ENCODE measurements around the gene NR1I3.

NR1I3 gene

GRCh38 chr1:161187311-161187710, 50.7 kb downstream of the NR1I3 start:
- Histone ChIP-seq H3K9me3 (ENCODE audit: control insufficient read depth in 2 of 2, low read length in 2 of 2) (no peaks in the 10 kb centered on the region), H3K4me3 (ENCODE audit: low read length in 2 of 2) (no peak overlapping the region), H3K4me1 (ENCODE audit: control insufficient read depth in 2 of 2, insufficient read depth in 2 of 2, low read length in 2 of 2) (peaks cover 0 to 13% of the 10 kb centered on the region in 2 donors), H3K36me3 (ENCODE audit: control insufficient read depth in 2 of 2, insufficient read depth in 2 of 2, low read length in 2 of 2) (peaks cover 0 to 4% of the 10 kb centered on the region in 2 donors), H3K9ac (ENCODE audit: low read depth in 1 of 2, low read length in 2 of 2) (no peak overlapping the region), H3K27me3 (ENCODE audit: control insufficient read depth in 2 of 2, insufficient read depth in 2 of 2, low read length in 2 of 2) (no peaks in the 10 kb centered on the region), H3K27ac (ENCODE audit: low read depth in 2 of 2, low read length in 2 of 2) (peak overlapping the region in 1 of 2 donors; percentile 29)

DNA sequence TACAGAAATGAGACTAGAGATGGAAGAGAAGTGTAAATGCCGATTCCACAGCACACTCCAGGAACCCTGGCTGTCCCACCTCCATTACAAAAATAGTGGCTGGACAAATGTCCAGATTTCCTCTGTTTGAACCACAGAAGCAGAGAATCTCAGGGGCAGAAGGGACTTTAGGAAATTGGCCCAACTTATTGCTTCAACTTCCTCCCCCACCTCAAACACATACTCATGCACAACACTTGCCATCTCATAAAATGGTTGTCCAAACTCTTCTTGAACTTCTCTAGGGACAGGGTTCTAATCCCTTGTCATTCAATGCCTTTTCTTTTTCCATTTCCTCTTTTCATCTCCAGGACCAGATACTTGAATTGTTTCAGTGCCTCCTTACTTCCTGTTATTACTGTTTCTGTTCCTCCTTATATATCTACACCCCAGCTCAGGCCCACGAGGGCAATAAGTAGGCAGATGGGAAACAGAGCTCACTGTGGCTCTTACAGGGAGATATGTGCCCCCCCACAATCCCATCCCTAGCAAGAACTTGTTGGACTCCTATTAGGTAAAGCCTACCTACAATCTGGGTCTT, 52.2 kb downstream of the NR1I3 start:
- H3K36me3 ChIP-seq (ENCODE audit: control insufficient read depth in 2 of 2, insufficient read depth in 2 of 2, low read length in 2 of 2), result no peaks in the 10 kb centered on the region
- H3K27ac ChIP-seq (ENCODE audit: low read depth in 2 of 2, low read length in 2 of 2), result peak overlapping the region; percentile 65 to 86
- no peaks in the 10 kb centered on the region for H3K9me3 ChIP-seq (ENCODE audit: control insufficient read depth in 2 of 2, low read length in 2 of 2)
- H3K4me3 ChIP-seq (ENCODE audit: low read length in 2 of 2), result peak overlapping the region in 1 of 2 donors; percentile 56
- H3K27me3 ChIP-seq (ENCODE audit: control insufficient read depth in 2 of 2, insufficient read depth in 2 of 2, low read length in 2 of 2), result no peaks in the 10 kb centered on the region
- H3K4me1 ChIP-seq (ENCODE audit: control insufficient read depth in 2 of 2, insufficient read depth in 2 of 2, low read length in 2 of 2), result peaks cover 0 to 13% of the 10 kb centered on the region in 2 donors
- peak overlapping the region in 1 of 2 donors; percentile 56 for H3K9ac ChIP-seq (ENCODE audit: low read depth in 1 of 2, low read length in 2 of 2)

DNA sequence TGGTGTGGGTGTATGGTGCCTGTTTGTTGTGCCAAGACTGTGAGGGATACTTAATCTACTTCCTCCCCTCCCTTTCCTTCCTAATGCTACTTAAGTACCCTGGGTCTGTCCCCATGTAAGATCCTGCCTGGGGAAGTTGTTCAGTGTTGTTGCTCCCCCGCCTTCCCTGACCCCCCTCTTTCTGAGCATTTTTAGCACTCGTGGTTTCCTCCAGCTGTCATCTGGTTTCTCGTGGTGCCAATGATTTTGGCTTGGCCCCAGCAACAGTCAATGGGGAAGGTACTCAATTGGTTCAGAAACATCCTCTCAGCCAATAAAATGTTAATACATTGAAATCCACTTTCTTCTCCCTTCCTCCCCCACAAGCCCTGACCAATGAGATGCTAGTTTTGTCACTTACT, 52.7 kb downstream of the NR1I3 start:
- H3K4me3 ChIP-seq (ENCODE audit: low read length in 2 of 2), result peak overlapping the region in 1 of 2 donors; percentile 56
- no peaks in the 10 kb centered on the region for H3K36me3 ChIP-seq (ENCODE audit: control insufficient read depth in 2 of 2, insufficient read depth in 2 of 2, low read length in 2 of 2)
- H3K9ac ChIP-seq (ENCODE audit: low read depth in 1 of 2, low read length in 2 of 2), result no peak overlapping the region
- H3K27ac ChIP-seq (ENCODE audit: low read depth in 2 of 2, low read length in 2 of 2), result peak overlapping the region; percentile 65 to 86
- no peaks in the 10 kb centered on the region for H3K9me3 ChIP-seq (ENCODE audit: control insufficient read depth in 2 of 2, low read length in 2 of 2)
- peaks cover 0 to 13% of the 10 kb centered on the region in 2 donors for H3K4me1 ChIP-seq (ENCODE audit: control insufficient read depth in 2 of 2, insufficient read depth in 2 of 2, low read length in 2 of 2)
- no peaks in the 10 kb centered on the region for H3K27me3 ChIP-seq (ENCODE audit: control insufficient read depth in 2 of 2, insufficient read depth in 2 of 2, low read length in 2 of 2)

- Histone ChIP-seq H3K4me1 (ENCODE audit: control insufficient read depth in 2 of 2, insufficient read depth in 2 of 2, low read length in 2 of 2) (peaks cover 5 to 13% of the 10 kb centered on the region in 2 donors), H3K9me3 (ENCODE audit: control insufficient read depth in 2 of 2, low read length in 2 of 2) (no peaks in the 10 kb centered on the region), H3K9ac (ENCODE audit: low read depth in 1 of 2, low read length in 2 of 2) (no peak overlapping the region), H3K27ac (ENCODE audit: low read depth in 2 of 2, low read length in 2 of 2) (peak overlapping the region; percentile 40 to 63), H3K27me3 (ENCODE audit: control insufficient read depth in 2 of 2, insufficient read depth in 2 of 2, low read length in 2 of 2) (no peaks in the 10 kb centered on the region), H3K4me3 (ENCODE audit: low read length in 2 of 2) (peak overlapping the region in 1 of 2 donors; percentile 0), H3K36me3 (ENCODE audit: control insufficient read depth in 2 of 2, insufficient read depth in 2 of 2, low read length in 2 of 2) (no peaks in the 10 kb centered on the region)
These were observed 55.8 kb downstream of the NR1I3 start for GRCh38 chr1:161182214-161182613.

- no peak overlapping the region for H3K4me3 ChIP-seq (ENCODE audit: low read length in 2 of 2)
- no peaks in the 10 kb centered on the region for H3K36me3 ChIP-seq (ENCODE audit: control insufficient read depth in 2 of 2, insufficient read depth in 2 of 2, low read length in 2 of 2)
- no peak overlapping the region for H3K27ac ChIP-seq (ENCODE audit: low read depth in 2 of 2, low read length in 2 of 2)
- H3K4me1 ChIP-seq (ENCODE audit: control insufficient read depth in 2 of 2, insufficient read depth in 2 of 2, low read length in 2 of 2), result peaks cover 13 to 17% of the 10 kb centered on the region in 2 donors
- H3K9me3 ChIP-seq (ENCODE audit: control insufficient read depth in 2 of 2, low read length in 2 of 2), result no peaks in the 10 kb centered on the region
- H3K27me3 ChIP-seq (ENCODE audit: control insufficient read depth in 2 of 2, insufficient read depth in 2 of 2, low read length in 2 of 2), result no peaks in the 10 kb centered on the region
- peak overlapping the region in 1 of 2 donors; percentile 17 for H3K9ac ChIP-seq (ENCODE audit: low read depth in 1 of 2, low read length in 2 of 2)
These were observed 57.4 kb downstream of the NR1I3 start for GRCh38 chr1:161180639-161181038.

DNA sequence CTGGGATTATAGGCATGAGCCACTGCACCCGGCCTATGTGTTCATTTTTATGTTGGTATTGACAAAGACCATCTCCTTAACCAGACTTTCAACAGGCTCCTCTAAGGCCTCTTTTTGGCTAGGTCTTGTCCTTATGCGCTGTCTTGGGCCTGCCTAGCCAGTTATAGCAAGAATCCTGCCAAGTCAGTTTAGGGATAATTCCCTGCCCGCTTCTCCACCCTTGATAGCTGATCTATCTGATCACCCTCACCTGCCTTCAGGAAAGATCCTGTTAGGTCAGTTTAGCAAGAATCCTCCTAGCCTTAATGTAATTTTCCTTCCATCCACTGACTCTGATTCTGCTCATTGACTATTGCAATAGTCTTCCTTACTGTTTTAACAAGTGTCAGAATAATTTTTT, 58.3 kb downstream of the NR1I3 start:
- Histone ChIP-seq H3K27me3 (ENCODE audit: control insufficient read depth in 2 of 2, insufficient read depth in 2 of 2, low read length in 2 of 2) (no peaks in the 10 kb centered on the region), H3K9me3 (ENCODE audit: control insufficient read depth in 2 of 2, low read length in 2 of 2) (no peaks in the 10 kb centered on the region), H3K36me3 (ENCODE audit: control insufficient read depth in 2 of 2, insufficient read depth in 2 of 2, low read length in 2 of 2) (peaks cover 0 to 6% of the 10 kb centered on the region in 2 donors), H3K4me1 (ENCODE audit: control insufficient read depth in 2 of 2, insufficient read depth in 2 of 2, low read length in 2 of 2) (peaks cover 13 to 14% of the 10 kb centered on the region in 2 donors), H3K4me3 (ENCODE audit: low read length in 2 of 2) (no peak overlapping the region), H3K9ac (ENCODE audit: low read depth in 1 of 2, low read length in 2 of 2) (no peak overlapping the region), H3K27ac (ENCODE audit: low read depth in 2 of 2, low read length in 2 of 2) (no peak overlapping the region)
